ENCODE measurements around the gene IL7R. TPM values are rescaled to one million over a fixed set of nuclear protein-coding genes. Genes with fewer than 3 reads are reported as not detected.

Gene IL7R
- total RNA-seq, 1 donor from 2014 or later = 5.6 TPM

DNA sequence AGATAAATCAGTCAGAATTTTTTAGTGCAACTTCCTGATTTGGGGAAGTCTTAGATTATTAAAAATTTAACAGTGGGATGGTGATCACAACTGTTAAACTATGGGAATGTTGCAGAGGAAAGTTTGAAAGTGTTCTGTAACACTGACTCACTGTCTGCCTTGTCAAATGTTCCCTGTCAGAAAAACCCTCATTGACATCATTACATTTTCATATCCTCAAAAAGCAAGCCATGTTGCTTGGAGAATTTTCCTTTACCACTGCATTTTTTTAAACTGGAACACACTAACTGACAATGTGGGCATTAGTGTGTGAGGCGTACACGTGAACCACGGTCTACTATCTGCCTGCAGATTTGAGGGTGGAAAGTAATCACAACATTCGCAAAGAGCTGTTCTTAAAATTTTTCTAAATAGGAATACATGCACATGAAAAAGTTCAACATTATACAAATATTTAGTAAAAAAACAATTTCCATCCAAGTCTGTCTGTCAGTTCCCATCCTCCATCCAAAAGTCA, 28.6 kb upstream of the IL7R start:
- DNase-seq (ENCODE audit: low read depth) (no peak), FAIRE-seq (no peak)
- Histone ChIP-seq H3K27me3 (ENCODE audit: insufficient read depth, low read length) (no peaks in the 10 kb centered on the region), H3K27ac (ENCODE audit: low read depth, low read length) (no peak overlapping the region), H3K4me3 (ENCODE audit: insufficient read depth, low read depth, low read length) (no peak overlapping the region), H2AFZ (ENCODE audit: low read depth, low read length) (no peak overlapping the region), H3K4me1 (ENCODE audit: insufficient read depth, low read length) (no peaks in the 10 kb centered on the region), H4K20me1 (ENCODE audit: insufficient read depth, low read length) (no peaks in the 10 kb centered on the region), H3K9me3 (ENCODE audit: insufficient read depth, low read depth, low read length) (no peaks in the 10 kb centered on the region), H3K36me3 (ENCODE audit: insufficient read depth, low read length) (no peaks in the 10 kb centered on the region), H3K9ac (ENCODE audit: low read length) (no peak overlapping the region), H3K79me2 (ENCODE audit: insufficient read depth, low read length) (no peaks in the 10 kb centered on the region), H3K4me2 (ENCODE audit: low read length) (no peak overlapping the region)
- Mint-ChIP-seq H3K27ac (ENCODE audit: unreplicated experiment) (peak overlapping the region; percentile 70), H3K4me1 (ENCODE audit: low read depth, unreplicated experiment) (peaks cover 16% of the 10 kb centered on the region), H3K9me3 (ENCODE audit: unreplicated experiment) (no peaks in the 10 kb centered on the region), H3K27me3 (ENCODE audit: low read depth, unreplicated experiment) (peaks cover 10% of the 10 kb centered on the region), H3K36me3 (ENCODE audit: low read depth, unreplicated experiment) (no peaks in the 10 kb centered on the region), H3K4me3 (ENCODE audit: unreplicated experiment) (no peak overlapping the region)
- TF ChIP-seq CTCF (IDR thresholded peaks at IDR 0.05; ENCODE audit: insufficient read depth, low read depth, low read length) (no peak), EZH2 (IDR thresholded peaks at IDR 0.05; ENCODE audit: insufficient read depth, low read length) (no peak)

DNA sequence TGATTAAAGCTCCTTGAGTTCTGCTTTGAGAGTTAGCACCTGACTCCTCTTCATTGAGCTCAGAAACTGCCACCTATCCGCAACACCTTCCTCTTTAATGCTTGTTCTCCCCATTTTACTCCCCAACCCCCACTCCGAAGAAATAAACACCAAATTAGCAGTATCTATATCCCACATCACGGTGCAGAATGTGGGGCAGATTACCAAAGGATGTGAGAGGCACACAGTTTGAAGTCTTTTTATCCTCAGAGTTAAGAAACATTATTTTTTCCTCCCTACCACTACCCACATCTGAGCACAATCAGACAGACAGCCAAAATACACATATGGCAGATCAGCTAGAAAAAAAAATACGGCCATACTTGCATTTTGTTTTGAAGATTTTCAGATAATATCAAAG, 26.1 kb upstream of the IL7R start:
- Mint-ChIP-seq H3K27ac (ENCODE audit: unreplicated experiment) (no peak overlapping the region), H3K4me3 (ENCODE audit: unreplicated experiment) (no peak overlapping the region), H3K9me3 (ENCODE audit: unreplicated experiment) (peaks cover 2% of the 10 kb centered on the region), H3K4me1 (ENCODE audit: low read depth, unreplicated experiment) (peaks cover 16% of the 10 kb centered on the region), H3K27me3 (ENCODE audit: low read depth, unreplicated experiment) (peaks cover 10% of the 10 kb centered on the region), H3K36me3 (ENCODE audit: low read depth, unreplicated experiment) (no peaks in the 10 kb centered on the region)
- Histone ChIP-seq H3K4me3 (ENCODE audit: insufficient read depth, low read depth, low read length) (no peak overlapping the region), H3K36me3 (ENCODE audit: insufficient read depth, low read length) (no peaks in the 10 kb centered on the region), H3K9me3 (ENCODE audit: insufficient read depth, low read depth, low read length) (no peaks in the 10 kb centered on the region), H3K9ac (ENCODE audit: low read length) (no peak overlapping the region), H4K20me1 (ENCODE audit: insufficient read depth, low read length) (no peaks in the 10 kb centered on the region), H3K4me1 (ENCODE audit: insufficient read depth, low read length) (no peaks in the 10 kb centered on the region), H3K27me3 (ENCODE audit: insufficient read depth, low read length) (no peaks in the 10 kb centered on the region), H3K27ac (ENCODE audit: low read depth, low read length) (no peak overlapping the region), H3K79me2 (ENCODE audit: insufficient read depth, low read length) (no peaks in the 10 kb centered on the region), H3K4me2 (ENCODE audit: low read length) (no peak overlapping the region), H2AFZ (ENCODE audit: low read depth, low read length) (no peak overlapping the region)
- FAIRE-seq (no peak), DNase-seq (ENCODE audit: low read depth) (no peak)
- TF ChIP-seq EZH2 (IDR thresholded peaks at IDR 0.05; ENCODE audit: insufficient read depth, low read length) = no peak
- no peak for TF ChIP-seq CTCF (IDR thresholded peaks at IDR 0.05; ENCODE audit: insufficient read depth, low read depth, low read length)

DNA sequence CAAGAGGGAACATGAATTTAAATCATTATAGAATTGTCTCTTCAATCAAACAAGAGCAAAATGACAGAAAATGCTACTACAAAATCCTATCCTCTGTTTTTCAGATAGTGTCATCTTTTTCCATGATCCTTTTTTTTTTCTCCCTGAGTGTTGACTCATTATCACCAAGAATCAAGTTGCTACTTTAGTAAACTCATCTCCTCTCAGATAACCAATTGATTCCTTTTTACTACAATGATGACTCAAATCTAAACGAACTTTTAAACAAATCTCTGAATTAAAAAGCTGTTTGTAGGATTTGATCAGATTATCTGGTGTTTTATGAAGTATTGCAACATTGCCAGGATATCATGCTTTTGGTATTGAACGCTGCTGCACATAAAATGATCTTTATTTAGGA, 23.9 kb upstream of the IL7R start:
- Histone ChIP-seq H3K9me3 (ENCODE audit: insufficient read depth, low read depth, low read length) (no peaks in the 10 kb centered on the region), H3K27me3 (ENCODE audit: insufficient read depth, low read length) (no peaks in the 10 kb centered on the region), H3K4me2 (ENCODE audit: low read length) (no peak overlapping the region), H3K27ac (ENCODE audit: low read depth, low read length) (no peak overlapping the region), H4K20me1 (ENCODE audit: insufficient read depth, low read length) (no peaks in the 10 kb centered on the region), H3K9ac (ENCODE audit: low read length) (no peak overlapping the region), H3K36me3 (ENCODE audit: insufficient read depth, low read length) (no peaks in the 10 kb centered on the region), H3K4me1 (ENCODE audit: insufficient read depth, low read length) (no peaks in the 10 kb centered on the region), H3K4me3 (ENCODE audit: insufficient read depth, low read depth, low read length) (no peak overlapping the region), H2AFZ (ENCODE audit: low read depth, low read length) (no peak overlapping the region), H3K79me2 (ENCODE audit: insufficient read depth, low read length) (no peaks in the 10 kb centered on the region)
- peak; percentile 17 for FAIRE-seq
- TF ChIP-seq EZH2 (IDR thresholded peaks at IDR 0.05; ENCODE audit: insufficient read depth, low read length) (no peak), CTCF (IDR thresholded peaks at IDR 0.05; ENCODE audit: insufficient read depth, low read depth, low read length) (no peak)
- H3K4me1 Mint-ChIP-seq (ENCODE audit: low read depth, unreplicated experiment) = peaks cover 14% of the 10 kb centered on the region
- H3K36me3 Mint-ChIP-seq (ENCODE audit: low read depth, unreplicated experiment) = no peaks in the 10 kb centered on the region
- DNase-seq (ENCODE audit: low read depth) = no peak
- H3K27me3 Mint-ChIP-seq (ENCODE audit: low read depth, unreplicated experiment) = peaks cover 4% of the 10 kb centered on the region
- no peak overlapping the region for H3K27ac Mint-ChIP-seq (ENCODE audit: unreplicated experiment)
- peaks cover 2% of the 10 kb centered on the region for H3K9me3 Mint-ChIP-seq (ENCODE audit: unreplicated experiment)
- no peak overlapping the region for H3K4me3 Mint-ChIP-seq (ENCODE audit: unreplicated experiment)
